SK-N-SH treated with all-trans-retinoic acid at 6 μM for 48 hours (cell line): Measurements from ENCODE around the gene ANKMY2.

Experiments
- ATAC-seq: fragments of 200-7000 bp; cut with Tn5 transposase; 3 replicates; pipeline ENCODE4 v1.9.1; 2020; ENCODE audit warnings: mild to moderate bottlenecking, moderate library complexity
- ARNTL ChIP-seq: fragments of 450-650 bp; formaldehyde crosslinking; IDR thresholded peaks from 2 replicates; pipeline ENCODE4 v1.5.0; 2020; ENCODE audit warnings: low read depth, mild to moderate bottlenecking, moderate library complexity, borderline replicate concordance
- BACH2 ChIP-seq: fragments of 250-450 bp; sonication (Bioruptor Pico); IDR thresholded peaks from 2 replicates; pipeline ENCODE4 v1.9.0; 2021; ENCODE audit warnings: mild to moderate bottlenecking, borderline replicate concordance
- CSDC2 ChIP-seq: fragments of 250-450 bp; sonication (Bioruptor Pico); IDR thresholded peaks from 2 replicates; pipeline ENCODE4 v1.5.0; 2020; ENCODE audit warnings: mild to moderate bottlenecking, moderate library complexity
- ESRRG ChIP-seq: fragments of 250-450 bp; sonication (Bioruptor Pico); IDR thresholded peaks from 2 replicates; pipeline ENCODE4 v1.6.1; 2021; ENCODE audit warnings: mild to moderate bottlenecking
- GLIS3 ChIP-seq: fragments of 250-450 bp; sonication (Bioruptor Pico); IDR thresholded peaks from 2 replicates; pipeline ENCODE4 v1.5.0; 2020; ENCODE audit warnings: mild to moderate bottlenecking, moderate library complexity
- ISL1 ChIP-seq: fragments of 250-450 bp; sonication (Bioruptor Pico); IDR thresholded peaks from 2 replicates; pipeline ENCODE4 v2.1.2; 2022; ENCODE audit warnings: mild to moderate bottlenecking, moderate library complexity
- OSR1 ChIP-seq: fragments of 250-450 bp; sonication (Bioruptor Pico); IDR thresholded peaks from 2 replicates; pipeline ENCODE4 v1.8.0; 2022; ENCODE audit warnings: moderate library complexity, mild to moderate bottlenecking, inconsistent platforms
- PPARA ChIP-seq: fragments of 250-450 bp; sonication (Bioruptor Pico); IDR thresholded peaks from 2 replicates; pipeline ENCODE4 v1.5.0; 2020; ENCODE audit warnings: mild to moderate bottlenecking, borderline replicate concordance
- RARB ChIP-seq: fragments of 250-450 bp; sonication (Bioruptor Pico); IDR thresholded peaks from 2 replicates; pipeline ENCODE4 v1.8.0; 2021; ENCODE audit warnings: mild to moderate bottlenecking, moderate library complexity
- SNAI2 ChIP-seq: fragments of 250-450 bp; sonication (Bioruptor Pico); IDR thresholded peaks from 2 replicates; pipeline ENCODE4 v1.5.0; 2020; ENCODE audit warnings: mild to moderate bottlenecking, moderate library complexity
- TCF4 ChIP-seq: fragments of 250-450 bp; sonication (Bioruptor Pico); IDR thresholded peaks from 2 replicates; pipeline ENCODE4 v1.8.0; 2021; ENCODE audit warnings: mild to moderate bottlenecking, moderate library complexity, borderline replicate concordance
- TOX ChIP-seq: fragments of 250-450 bp; sonication (Bioruptor Pico); IDR thresholded peaks from 2 replicates; pipeline ENCODE4 v1.8.0; 2021; ENCODE audit warnings: mild to moderate bottlenecking, moderate library complexity, borderline replicate concordance
- ZC3H10 ChIP-seq: fragments of 250-450 bp; sonication (Bioruptor Pico); IDR thresholded peaks from 2 replicates; pipeline ENCODE4 v1.5.1; 2021; ENCODE audit warnings: mild to moderate bottlenecking, moderate library complexity
- ZFP3 ChIP-seq: fragments of 250-450 bp; sonication (Bioruptor Pico); IDR thresholded peaks from 2 replicates; pipeline ENCODE4 v1.5.0; 2020; ENCODE audit warnings: mild to moderate bottlenecking, moderate library complexity
- ZFP30 ChIP-seq: fragments of 450-650 bp; formaldehyde crosslinking; IDR thresholded peaks from 2 replicates; pipeline ENCODE4 v1.5.0; 2022; ENCODE audit warnings: mild to moderate bottlenecking, moderate library complexity
- ZNF565 ChIP-seq: fragments of 450-650 bp; formaldehyde crosslinking; conservative IDR thresholded peaks from 2 replicates; pipeline ENCODE4 v1.5.0; 2020; ENCODE audit warnings: low read depth, mild to moderate bottlenecking, moderate library complexity
- ZNF70 ChIP-seq: fragments of 450-650 bp; formaldehyde crosslinking; IDR thresholded peaks from 2 replicates; pipeline ENCODE4 v1.5.0; 2020; ENCODE audit warnings: mild to moderate bottlenecking, moderate library complexity
- ZNF8 ChIP-seq: fragments of 450-650 bp; formaldehyde crosslinking; IDR thresholded peaks from 2 replicates; pipeline ENCODE4 v1.5.0; 2020; ENCODE audit warnings: mild to moderate bottlenecking, moderate library complexity
- TF ChIP-seq, protein P1 (sequence below): fragments of 250-450 bp; sonication (Bioruptor Pico); IDR thresholded peaks from 2 replicates; pipeline ENCODE4 v1.5.0; 2020; ENCODE audit warnings: mild to moderate bottlenecking, moderate library complexity
- TF ChIP-seq, protein P2 (sequence below): fragments of 250-450 bp; sonication (Bioruptor Pico); IDR thresholded peaks from 2 replicates; pipeline ENCODE4 v1.8.0; 2020; ENCODE audit warnings: mild to moderate bottlenecking, moderate library complexity, borderline replicate concordance
- TF ChIP-seq, protein P3 (sequence below): fragments of 250-450 bp; sonication (Bioruptor Pico); IDR thresholded peaks from 2 replicates; pipeline ENCODE4 v1.5.1; 2020; ENCODE audit warnings: low read depth, mild to moderate bottlenecking, moderate library complexity
- TF ChIP-seq, protein P4 (sequence below): fragments of 250-450 bp; sonication (Bioruptor Pico); IDR thresholded peaks from 2 replicates; pipeline ENCODE4 v1.8.0; 2021; ENCODE audit warnings: low read depth, mild to moderate bottlenecking, moderate library complexity, borderline replicate concordance
- TF ChIP-seq, protein P5 (sequence below): fragments of 250-450 bp; sonication (Bioruptor Pico); IDR thresholded peaks from 2 replicates; pipeline ENCODE4 v1.5.1; 2021; ENCODE audit warnings: mild to moderate bottlenecking, moderate library complexity

ANKMY2 gene

DNA sequence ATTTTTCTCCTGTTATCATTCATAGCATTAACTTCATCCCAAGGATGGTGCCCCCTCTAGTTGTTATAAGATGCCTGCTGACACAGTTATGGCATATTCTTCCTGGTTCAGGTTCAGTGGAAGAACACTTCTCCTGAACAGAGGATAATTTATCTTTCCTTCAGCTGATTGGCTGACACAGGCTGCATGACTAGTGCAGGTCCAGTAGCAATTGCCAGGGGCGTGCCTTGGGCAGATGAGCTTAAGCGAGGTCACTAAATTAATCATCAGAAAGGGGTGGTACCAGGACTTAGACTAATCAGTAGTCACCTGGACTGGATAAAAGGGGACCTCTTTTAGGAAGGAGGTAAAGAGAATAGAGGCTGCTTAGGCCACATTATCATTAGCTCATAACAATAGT is 42.7 kb upstream of the ANKMY2 start:
- no peak for TF ChIP-seq ZFP3 (CRISPR knock-in tag)
- TF ChIP-seq RARB (CRISPR knock-in tag), result no peak
- TF ChIP-seq SNAI2 (CRISPR knock-in tag), result no peak
- no peak for TF ChIP-seq ISL1
- TF ChIP-seq, protein P1, sequence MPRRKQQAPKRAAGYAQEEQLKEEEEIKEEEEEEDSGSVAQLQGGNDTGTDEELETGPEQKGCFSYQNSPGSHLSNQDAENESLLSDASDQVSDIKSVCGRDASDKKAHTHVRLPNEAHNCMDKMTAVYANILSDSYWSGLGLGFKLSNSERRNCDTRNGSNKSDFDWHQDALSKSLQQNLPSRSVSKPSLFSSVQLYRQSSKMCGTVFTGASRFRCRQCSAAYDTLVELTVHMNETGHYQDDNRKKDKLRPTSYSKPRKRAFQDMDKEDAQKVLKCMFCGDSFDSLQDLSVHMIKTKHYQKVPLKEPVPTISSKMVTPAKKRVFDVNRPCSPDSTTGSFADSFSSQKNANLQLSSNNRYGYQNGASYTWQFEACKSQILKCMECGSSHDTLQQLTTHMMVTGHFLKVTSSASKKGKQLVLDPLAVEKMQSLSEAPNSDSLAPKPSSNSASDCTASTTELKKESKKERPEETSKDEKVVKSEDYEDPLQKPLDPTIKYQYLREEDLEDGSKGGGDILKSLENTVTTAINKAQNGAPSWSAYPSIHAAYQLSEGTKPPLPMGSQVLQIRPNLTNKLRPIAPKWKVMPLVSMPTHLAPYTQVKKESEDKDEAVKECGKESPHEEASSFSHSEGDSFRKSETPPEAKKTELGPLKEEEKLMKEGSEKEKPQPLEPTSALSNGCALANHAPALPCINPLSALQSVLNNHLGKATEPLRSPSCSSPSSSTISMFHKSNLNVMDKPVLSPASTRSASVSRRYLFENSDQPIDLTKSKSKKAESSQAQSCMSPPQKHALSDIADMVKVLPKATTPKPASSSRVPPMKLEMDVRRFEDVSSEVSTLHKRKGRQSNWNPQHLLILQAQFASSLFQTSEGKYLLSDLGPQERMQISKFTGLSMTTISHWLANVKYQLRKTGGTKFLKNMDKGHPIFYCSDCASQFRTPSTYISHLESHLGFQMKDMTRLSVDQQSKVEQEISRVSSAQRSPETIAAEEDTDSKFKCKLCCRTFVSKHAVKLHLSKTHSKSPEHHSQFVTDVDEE (CRISPR knock-in tag), result no peak
- no peak for TF ChIP-seq ZNF8 (CRISPR knock-in tag)
- no peak for TF ChIP-seq ESRRG
- TF ChIP-seq CSDC2 (CRISPR knock-in tag), result no peak
- no peak for TF ChIP-seq BACH2 (CRISPR knock-in tag)
- TF ChIP-seq, protein P2, sequence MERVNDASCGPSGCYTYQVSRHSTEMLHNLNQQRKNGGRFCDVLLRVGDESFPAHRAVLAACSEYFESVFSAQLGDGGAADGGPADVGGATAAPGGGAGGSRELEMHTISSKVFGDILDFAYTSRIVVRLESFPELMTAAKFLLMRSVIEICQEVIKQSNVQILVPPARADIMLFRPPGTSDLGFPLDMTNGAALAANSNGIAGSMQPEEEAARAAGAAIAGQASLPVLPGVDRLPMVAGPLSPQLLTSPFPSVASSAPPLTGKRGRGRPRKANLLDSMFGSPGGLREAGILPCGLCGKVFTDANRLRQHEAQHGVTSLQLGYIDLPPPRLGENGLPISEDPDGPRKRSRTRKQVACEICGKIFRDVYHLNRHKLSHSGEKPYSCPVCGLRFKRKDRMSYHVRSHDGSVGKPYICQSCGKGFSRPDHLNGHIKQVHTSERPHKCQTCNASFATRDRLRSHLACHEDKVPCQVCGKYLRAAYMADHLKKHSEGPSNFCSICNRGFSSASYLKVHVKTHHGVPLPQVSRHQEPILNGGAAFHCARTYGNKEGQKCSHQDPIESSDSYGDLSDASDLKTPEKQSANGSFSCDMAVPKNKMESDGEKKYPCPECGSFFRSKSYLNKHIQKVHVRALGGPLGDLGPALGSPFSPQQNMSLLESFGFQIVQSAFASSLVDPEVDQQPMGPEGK (CRISPR knock-in tag), result no peak
- TF ChIP-seq, protein P3, sequence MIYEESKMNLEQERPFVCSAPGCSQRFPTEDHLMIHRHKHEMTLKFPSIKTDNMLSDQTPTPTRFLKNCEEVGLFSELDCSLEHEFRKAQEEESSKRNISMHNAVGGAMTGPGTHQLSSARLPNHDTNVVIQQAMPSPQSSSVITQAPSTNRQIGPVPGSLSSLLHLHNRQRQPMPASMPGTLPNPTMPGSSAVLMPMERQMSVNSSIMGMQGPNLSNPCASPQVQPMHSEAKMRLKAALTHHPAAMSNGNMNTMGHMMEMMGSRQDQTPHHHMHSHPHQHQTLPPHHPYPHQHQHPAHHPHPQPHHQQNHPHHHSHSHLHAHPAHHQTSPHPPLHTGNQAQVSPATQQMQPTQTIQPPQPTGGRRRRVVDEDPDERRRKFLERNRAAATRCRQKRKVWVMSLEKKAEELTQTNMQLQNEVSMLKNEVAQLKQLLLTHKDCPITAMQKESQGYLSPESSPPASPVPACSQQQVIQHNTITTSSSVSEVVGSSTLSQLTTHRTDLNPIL (CRISPR knock-in tag), result no peak
- TF ChIP-seq ZFP30 (CRISPR knock-in tag), result no peak
- TF ChIP-seq GLIS3 (CRISPR knock-in tag), result no peak
- TF ChIP-seq, protein P4, sequence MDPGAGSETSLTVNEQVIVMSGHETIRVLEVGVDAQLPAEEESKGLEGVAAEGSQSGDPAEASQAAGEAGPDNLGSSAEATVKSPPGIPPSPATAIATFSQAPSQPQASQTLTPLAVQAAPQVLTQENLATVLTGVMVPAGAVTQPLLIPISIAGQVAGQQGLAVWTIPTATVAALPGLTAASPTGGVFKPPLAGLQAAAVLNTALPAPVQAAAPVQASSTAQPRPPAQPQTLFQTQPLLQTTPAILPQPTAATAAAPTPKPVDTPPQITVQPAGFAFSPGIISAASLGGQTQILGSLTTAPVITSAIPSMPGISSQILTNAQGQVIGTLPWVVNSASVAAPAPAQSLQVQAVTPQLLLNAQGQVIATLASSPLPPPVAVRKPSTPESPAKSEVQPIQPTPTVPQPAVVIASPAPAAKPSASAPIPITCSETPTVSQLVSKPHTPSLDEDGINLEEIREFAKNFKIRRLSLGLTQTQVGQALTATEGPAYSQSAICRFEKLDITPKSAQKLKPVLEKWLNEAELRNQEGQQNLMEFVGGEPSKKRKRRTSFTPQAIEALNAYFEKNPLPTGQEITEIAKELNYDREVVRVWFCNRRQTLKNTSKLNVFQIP (CRISPR knock-in tag), result no peak
- no peak for TF ChIP-seq TOX (CRISPR knock-in tag)
- no peak for TF ChIP-seq ZNF70 (CRISPR knock-in tag)
- TF ChIP-seq OSR1 (CRISPR knock-in tag), result no peak
- TF ChIP-seq TCF4 (CRISPR knock-in tag), result no peak
- TF ChIP-seq PPARA, result no peak
- ATAC-seq, result peak; percentile 38; the same call in 2 of the 3 replicates

DNA sequence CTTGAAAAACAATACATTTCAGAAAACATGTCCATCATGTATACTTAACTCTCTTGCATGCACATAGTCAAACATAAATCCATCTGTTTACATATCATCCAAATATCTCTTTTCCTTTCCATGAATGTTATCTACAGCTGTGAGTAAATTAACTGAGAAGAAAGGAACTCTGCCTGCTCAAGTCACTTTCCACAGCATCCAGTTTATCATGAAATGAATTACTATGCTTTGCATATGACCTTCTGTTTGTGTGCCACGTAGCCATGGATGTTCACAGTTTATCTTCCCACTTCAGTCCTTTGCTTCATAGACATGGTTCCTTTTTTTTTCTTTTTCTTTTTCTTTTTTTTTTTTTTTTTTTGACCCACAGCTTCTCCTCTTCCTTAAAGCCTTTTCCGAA is 40.0 kb upstream of the ANKMY2 start:
- ATAC-seq, result no peak
- TF ChIP-seq ZC3H10 (no peak), GLIS3 (CRISPR knock-in tag) (no peak), CSDC2 (CRISPR knock-in tag) (no peak), BACH2 (CRISPR knock-in tag) (no peak), ESRRG (no peak), OSR1 (CRISPR knock-in tag) (no peak), ZNF565 (CRISPR knock-in tag) (no peak), ZNF70 (CRISPR knock-in tag) (no peak), ARNTL (no peak), PPARA (no peak), TOX (CRISPR knock-in tag) (no peak), SNAI2 (CRISPR knock-in tag) (no peak), TCF4 (CRISPR knock-in tag) (no peak), ZFP3 (CRISPR knock-in tag) (no peak), ZFP30 (CRISPR knock-in tag) (no peak)
- TF ChIP-seq, protein P5, sequence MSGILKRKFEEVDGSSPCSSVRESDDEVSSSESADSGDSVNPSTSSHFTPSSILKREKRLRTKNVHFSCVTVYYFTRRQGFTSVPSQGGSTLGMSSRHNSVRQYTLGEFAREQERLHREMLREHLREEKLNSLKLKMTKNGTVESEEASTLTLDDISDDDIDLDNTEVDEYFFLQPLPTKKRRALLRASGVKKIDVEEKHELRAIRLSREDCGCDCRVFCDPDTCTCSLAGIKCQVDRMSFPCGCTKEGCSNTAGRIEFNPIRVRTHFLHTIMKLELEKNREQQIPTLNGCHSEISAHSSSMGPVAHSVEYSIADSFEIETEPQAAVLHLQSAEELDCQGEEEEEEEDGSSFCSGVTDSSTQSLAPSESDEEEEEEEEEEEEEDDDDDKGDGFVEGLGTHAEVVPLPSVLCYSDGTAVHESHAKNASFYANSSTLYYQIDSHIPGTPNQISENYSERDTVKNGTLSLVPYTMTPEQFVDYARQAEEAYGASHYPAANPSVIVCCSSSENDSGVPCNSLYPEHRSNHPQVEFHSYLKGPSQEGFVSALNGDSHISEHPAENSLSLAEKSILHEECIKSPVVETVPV, result no peak
- TF ChIP-seq, protein P1 (CRISPR knock-in tag), result no peak
- TF ChIP-seq, protein P3 (CRISPR knock-in tag), result no peak
- TF ChIP-seq, protein P4 (CRISPR knock-in tag), result no peak
